ENCODE results near the gene NTNG1. TPM values are rescaled to one million over a fixed set of nuclear protein-coding genes. Genes with fewer than 3 reads are reported as not detected.
A peak's percentile ranks its signal among the peaks of the same experiment; 100 is the strongest.

The NTNG1 gene
- total and polyA plus RNA-seq, 11 donors, result 4.6 TPM; not detected in 10

DNA sequence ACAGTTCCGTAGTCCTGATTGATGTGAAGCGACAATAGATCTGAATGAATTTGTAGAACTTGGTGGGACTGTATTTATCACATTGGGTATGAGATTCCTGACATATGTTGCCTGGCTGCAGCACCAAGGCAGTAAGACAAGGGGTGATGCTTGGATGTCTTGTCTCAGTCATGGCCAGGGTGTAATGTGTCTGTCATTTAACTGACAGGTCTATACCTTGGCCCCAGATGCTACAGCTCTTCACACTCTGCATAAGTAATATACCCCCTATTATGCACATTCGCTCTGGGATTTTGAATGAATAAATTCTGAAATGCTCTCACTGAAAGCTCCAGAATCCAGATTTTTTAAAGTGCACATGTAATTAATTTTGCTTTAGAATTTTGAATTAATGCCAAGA, 47.3 kb downstream of the NTNG1 start:
- ATAC-seq (no peak), DNase-seq (no peak)
- intact Hi-C loops (cut with DNase I), result no loop called here
- H3K9me3 ChIP-seq, result peaks cover 0 to 4% (median 0%) of the 10 kb centered on the region in 12 donors
- H3K27ac ChIP-seq, result no peak overlapping the region
- H3K4me1 ChIP-seq, result no peaks in the 10 kb centered on the region
- no peak overlapping the region for H3K4me3 ChIP-seq
- H3K27me3 ChIP-seq, result no peaks in the 10 kb centered on the region
- H3K36me3 ChIP-seq, result no peaks in the 10 kb centered on the region
- TF ChIP-seq, protein P1, sequence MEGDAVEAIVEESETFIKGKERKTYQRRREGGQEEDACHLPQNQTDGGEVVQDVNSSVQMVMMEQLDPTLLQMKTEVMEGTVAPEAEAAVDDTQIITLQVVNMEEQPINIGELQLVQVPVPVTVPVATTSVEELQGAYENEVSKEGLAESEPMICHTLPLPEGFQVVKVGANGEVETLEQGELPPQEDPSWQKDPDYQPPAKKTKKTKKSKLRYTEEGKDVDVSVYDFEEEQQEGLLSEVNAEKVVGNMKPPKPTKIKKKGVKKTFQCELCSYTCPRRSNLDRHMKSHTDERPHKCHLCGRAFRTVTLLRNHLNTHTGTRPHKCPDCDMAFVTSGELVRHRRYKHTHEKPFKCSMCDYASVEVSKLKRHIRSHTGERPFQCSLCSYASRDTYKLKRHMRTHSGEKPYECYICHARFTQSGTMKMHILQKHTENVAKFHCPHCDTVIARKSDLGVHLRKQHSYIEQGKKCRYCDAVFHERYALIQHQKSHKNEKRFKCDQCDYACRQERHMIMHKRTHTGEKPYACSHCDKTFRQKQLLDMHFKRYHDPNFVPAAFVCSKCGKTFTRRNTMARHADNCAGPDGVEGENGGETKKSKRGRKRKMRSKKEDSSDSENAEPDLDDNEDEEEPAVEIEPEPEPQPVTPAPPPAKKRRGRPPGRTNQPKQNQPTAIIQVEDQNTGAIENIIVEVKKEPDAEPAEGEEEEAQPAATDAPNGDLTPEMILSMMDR (IDR thresholded peaks at IDR 0.05), result no peak
- TF ChIP-seq POLR2A (IDR thresholded peaks at IDR 0.05), result no peak
- 81 to 93% (median 89%) methylated on average over 3 of the region's 3 CpGs for WGBS, 4 donors

DNA sequence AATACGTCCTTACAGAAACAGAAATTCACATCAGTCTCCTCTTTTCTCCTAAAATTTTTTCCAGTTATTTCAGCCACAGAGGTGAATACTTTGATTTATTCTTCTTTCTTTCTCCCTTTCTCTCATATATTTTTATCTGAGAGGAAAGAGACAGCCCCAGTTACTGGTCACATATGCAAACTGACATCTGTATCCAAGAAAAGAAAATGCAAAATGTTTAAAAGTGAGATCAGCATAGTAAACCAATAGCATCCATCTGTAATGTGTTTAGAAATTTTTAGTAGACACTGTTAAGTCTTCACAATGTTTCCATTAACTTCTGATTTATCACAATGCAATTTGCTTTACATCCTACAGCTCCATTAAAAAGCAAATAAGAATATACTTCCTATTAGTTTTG, 53.5 kb downstream of the NTNG1 start:
- DNase-seq (no peak), ATAC-seq (no peak)
- Histone ChIP-seq H3K36me3 (no peaks in the 10 kb centered on the region), H3K27ac (no peak overlapping the region), H3K4me1 (no peaks in the 10 kb centered on the region), H3K9me3 (peaks cover 0 to 4% (median 0%) of the 10 kb centered on the region in 12 donors), H3K4me3 (no peak overlapping the region), H3K27me3 (no peaks in the 10 kb centered on the region)
- intact Hi-C loops (cut with DNase I), result no loop called here
- TF ChIP-seq, protein P1 (IDR thresholded peaks at IDR 0.05), result no peak
- TF ChIP-seq POLR2A (IDR thresholded peaks at IDR 0.05), result no peak
- 65 to 77% (median 74%) methylated on average over 1 of the region's 1 CpG for WGBS, 4 donors

DNA sequence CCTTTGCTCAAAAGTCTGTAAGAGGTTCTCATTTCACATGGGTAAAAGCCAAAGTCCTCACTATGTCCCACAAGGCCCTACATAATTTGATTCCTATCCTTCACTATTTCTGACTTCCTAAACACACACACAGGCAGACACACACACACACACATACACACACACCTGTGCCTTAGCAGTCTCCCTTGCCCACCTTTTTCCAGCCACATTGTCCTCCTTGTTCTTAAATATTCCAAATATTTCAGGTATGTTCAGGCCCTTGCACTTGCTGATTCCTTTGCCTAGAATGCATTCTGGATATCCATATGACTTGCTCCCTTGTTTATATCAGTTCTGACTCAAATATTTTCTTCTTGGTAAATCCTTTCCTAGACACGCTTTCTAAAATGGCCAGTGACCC, 54.6 kb downstream of the NTNG1 start:
- intact Hi-C loops (cut with DNase I), result no loop called here
- 62 to 89% (median 84%) methylated on average over 1 of the region's 1 CpG for WGBS, 4 donors
- H3K4me3 ChIP-seq, result no peak overlapping the region
- TF ChIP-seq POLR2A (IDR thresholded peaks at IDR 0.05), result no peak
- TF ChIP-seq, protein P1 (IDR thresholded peaks at IDR 0.05), result no peak
- peaks cover 0 to 4% (median 0%) of the 10 kb centered on the region in 12 donors for H3K9me3 ChIP-seq
- no peak for ATAC-seq
- no peaks in the 10 kb centered on the region for H3K4me1 ChIP-seq
- no peaks in the 10 kb centered on the region for H3K27me3 ChIP-seq
- H3K27ac ChIP-seq, result no peak overlapping the region
- H3K36me3 ChIP-seq, result no peaks in the 10 kb centered on the region
- no peak for DNase-seq

DNA sequence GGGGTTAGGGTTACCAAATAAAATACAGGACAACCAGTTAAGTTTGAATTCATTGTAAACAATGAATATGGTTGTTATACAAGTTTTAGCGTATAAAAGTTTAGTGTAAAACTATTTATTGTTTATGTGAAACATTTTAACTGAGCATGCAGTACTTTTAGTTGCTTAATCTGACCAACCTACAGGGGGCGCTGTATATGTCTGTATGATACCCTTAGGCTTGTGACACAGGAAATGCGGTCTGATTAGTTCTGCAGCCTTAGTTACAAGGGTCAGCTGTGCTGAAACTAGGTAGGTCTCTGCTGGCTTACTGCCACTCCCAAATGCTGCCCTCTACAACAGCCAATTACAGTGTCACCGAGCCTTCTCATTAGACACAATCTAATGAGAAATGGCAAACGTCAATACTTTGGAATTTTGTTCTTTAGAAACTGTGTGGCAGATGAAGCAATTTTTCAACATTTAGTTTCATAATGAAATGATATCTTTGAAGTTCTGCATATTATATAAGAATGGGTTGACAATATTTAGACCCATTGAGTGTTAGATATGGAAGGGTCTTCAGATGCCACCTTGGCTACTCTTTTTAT, 56.2 kb downstream of the NTNG1 start:
- DNase-seq, result no peak
- Histone ChIP-seq H3K4me1 (no peaks in the 10 kb centered on the region), H3K9me3 (peaks cover 0 to 19% (median 8%) of the 10 kb centered on the region in 12 donors), H3K27me3 (no peaks in the 10 kb centered on the region), H3K27ac (no peak overlapping the region), H3K4me3 (no peak overlapping the region), H3K36me3 (no peaks in the 10 kb centered on the region)
- ATAC-seq, result no peak
- no peak for TF ChIP-seq POLR2A (IDR thresholded peaks at IDR 0.05)
- TF ChIP-seq, protein P1 (IDR thresholded peaks at IDR 0.05), result peak in 4 of 12 donors; percentile 8 to 45 (median 30)
- WGBS, 4 donors, result 37 to 48% (median 41%) methylated on average over 5 of the region's 5 CpGs
- intact Hi-C loops (cut with DNase I), result no loop called here
